OCI-LY1 (cell line): ENCODE measurements around the gene P4HA2.

Experiments
- EZH2 ChIP-seq: fragments of 200-600 bp; sonication (generic), shearing (Covaris generic); IDR thresholded peaks from 2 replicates; pipeline ENCODE4 v1.8.0; 2017; ENCODE audit warnings: borderline replicate concordance, mixed run types, mild to moderate bottlenecking, antibody characterized with exemption, low read length, moderate library complexity, mixed read lengths
- TF ChIP-seq, protein P1 (sequence below): fragments of 200-600 bp; sonication (generic), shearing (Covaris generic); IDR thresholded peaks from 2 replicates; pipeline ENCODE4 v1.5.1; 2017; ENCODE audit warnings: mild to moderate bottlenecking, antibody characterized with exemption, low read length, moderate library complexity, mixed read lengths

DNA sequence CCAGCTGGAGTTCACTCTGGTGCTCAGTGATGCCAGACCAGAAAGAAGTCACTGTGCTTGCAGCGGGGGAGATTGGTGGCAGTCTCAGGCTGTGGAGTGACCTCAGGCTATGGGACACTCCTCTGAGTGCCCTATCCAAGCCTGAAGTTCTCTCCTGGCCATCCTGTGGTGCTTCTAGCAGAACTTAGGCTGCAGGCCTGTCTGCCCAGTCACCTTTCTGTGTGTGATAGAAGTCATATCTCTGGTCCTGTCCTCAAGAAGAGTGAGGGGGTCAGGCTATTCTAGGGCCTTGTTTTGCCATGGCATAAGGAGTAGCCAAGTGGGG lies 39.1 kb upstream of the P4HA2 start:
- TF ChIP-seq, protein P1, sequence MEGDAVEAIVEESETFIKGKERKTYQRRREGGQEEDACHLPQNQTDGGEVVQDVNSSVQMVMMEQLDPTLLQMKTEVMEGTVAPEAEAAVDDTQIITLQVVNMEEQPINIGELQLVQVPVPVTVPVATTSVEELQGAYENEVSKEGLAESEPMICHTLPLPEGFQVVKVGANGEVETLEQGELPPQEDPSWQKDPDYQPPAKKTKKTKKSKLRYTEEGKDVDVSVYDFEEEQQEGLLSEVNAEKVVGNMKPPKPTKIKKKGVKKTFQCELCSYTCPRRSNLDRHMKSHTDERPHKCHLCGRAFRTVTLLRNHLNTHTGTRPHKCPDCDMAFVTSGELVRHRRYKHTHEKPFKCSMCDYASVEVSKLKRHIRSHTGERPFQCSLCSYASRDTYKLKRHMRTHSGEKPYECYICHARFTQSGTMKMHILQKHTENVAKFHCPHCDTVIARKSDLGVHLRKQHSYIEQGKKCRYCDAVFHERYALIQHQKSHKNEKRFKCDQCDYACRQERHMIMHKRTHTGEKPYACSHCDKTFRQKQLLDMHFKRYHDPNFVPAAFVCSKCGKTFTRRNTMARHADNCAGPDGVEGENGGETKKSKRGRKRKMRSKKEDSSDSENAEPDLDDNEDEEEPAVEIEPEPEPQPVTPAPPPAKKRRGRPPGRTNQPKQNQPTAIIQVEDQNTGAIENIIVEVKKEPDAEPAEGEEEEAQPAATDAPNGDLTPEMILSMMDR: no peak
- no peak for TF ChIP-seq EZH2
